NCI-H2196 treated with DMSO at 0.1 percent for 48 hours (cell line): Measurements from ENCODE around the gene UQCRFS1.
"Not testable (repeated sequence)": the region's sequence is repeated elsewhere in the genome, so short reads cannot be mapped to it uniquely, and the experiment has no call there.

Source experiments
- DNase-seq: peaks from one replicate; lab custom pipeline; 2025; ENCODE audit not compliant: unreplicated experiment; lab: John Stamatoyannopoulos, UW

The UQCRFS1 gene

DNA sequence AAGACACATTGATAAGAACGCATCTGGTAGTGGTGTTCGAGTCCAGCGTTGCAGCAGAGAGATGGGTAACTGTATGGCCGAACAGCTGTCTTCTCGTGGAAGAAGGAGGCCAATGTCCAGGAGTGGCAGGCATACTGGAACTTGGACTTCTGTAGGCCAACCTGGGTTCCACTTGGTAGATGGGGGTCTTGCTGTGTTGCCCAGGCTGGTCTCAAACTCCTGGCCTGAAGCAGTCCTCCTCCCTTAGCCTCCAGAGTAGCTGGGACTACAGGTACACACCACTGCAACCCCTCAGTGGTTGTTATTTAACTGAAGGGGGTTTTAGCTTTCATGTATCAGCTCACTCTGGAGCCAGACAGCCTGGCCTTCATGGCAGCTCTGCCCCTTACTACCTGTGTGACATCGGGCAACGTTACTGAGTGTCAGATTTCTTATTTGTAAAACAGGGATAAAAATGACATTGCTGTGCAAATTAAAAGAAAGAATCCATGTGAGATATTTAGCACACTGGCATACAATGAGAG, 2.4 kb upstream of the UQCRFS1 start:
- no peak for DNase-seq

DNA sequence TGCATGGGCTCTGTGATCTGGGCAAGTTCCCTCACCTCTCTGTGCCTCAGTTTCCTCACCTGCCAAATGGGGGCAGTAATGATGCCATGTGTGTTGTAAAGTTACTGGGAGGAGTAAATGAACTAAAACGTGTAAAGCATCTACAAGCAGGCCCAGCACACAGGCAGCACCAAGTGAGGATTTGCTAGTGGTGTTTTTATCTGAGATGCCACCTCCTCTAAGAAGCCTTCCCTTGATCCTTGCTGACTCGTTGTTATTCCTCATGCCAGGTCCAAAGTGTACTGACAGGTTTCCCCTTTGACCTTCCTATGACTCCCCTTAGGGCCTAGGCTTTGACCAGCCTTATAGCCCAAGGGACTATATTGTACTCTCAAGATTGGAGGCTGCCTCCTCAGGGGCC, 1.5 kb upstream of the UQCRFS1 start:
- no peak for DNase-seq

DNA sequence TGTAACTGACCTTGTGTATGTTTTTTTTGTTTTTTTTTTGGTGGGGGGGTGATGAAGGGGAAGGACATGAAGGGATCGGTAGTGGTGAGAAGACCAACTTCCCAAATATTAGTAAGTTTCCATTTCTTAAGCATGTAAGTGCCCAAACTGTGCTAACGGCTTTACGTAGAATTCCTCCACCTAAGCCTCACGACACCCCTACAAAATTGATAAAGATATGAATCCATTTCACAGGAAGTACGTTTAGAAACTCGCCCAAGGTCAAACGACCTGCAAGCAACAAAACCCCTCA, 649 bp downstream of the UQCRFS1 start:
- DNase-seq, result no peak

DNA sequence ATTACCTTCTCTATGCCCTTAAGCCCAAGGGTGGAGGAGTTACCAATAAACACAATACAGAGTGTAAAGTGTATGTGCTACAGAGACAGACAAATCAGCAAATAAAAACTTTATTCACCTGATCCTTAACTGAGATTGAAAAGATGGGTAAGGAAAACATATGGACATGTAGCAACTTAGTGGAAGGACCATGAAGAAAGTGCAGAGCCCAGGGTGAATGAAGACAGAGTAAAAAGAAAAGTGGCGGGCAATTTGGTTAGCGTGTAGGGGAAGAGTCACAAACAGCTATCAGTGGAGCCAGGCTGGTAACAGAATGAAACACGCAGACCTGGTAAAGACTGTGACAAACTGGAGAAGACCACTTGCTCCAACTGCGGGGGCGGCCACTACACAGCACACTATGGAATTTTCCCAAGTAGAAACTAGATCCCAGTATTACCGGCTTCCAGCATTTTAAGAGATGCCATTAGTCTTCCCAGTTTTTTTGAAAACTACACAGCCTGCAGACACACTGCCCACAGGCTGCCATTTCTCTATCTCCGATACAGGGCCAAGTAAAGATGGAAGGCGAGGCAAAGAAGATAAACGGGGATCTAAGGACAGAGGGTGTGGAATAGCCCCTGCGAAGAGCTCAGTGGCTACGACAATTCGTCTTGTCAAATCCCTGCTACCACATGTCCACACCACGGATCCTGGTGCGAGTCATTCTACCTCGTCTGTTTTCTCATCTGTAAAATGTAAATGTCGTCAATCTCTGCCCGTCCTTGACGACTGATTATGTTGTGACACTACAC, 1.2 kb downstream of the UQCRFS1 start:
- DNase-seq, result no peak

DNA sequence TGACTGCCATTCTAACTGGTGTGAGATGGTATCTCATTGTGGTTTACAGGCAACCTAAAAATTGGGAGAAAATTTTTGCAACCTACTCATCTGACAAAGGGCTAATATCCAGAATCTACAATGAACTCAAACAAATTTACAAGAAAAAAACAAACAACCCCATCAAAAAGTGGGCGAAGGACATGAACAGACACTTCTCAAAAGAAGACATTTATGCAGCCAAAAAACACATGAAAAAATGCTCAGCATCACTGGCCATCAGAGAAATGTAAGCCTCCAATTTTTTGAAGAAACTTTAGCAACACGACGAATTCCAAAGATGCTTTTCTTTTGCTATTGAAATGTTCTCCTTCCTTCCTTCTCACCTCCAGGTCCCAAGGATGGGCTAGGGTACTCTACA, 1.9 kb downstream of the UQCRFS1 start:
- DNase-seq, result not testable (repeated sequence)

DNA sequence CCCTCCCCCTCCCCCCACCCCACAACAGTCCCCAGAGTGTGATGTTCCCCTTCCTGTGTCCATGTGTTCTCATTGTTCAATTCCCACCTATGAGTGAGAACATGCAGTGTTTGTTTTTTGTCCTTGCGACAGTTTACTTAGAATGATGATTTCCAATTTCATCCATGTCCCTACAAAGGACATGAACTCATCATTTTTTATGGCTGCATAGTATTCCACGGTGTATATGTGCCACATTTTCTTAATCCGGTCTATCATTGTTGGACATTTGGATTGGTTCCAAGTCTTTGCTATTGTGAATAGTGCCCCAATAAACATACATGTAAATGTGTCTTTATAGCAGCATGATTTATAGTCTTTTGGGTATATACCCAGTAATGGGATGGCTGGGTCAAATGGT, 2.4 kb downstream of the UQCRFS1 start:
- not testable (repeated sequence) for DNase-seq

DNA sequence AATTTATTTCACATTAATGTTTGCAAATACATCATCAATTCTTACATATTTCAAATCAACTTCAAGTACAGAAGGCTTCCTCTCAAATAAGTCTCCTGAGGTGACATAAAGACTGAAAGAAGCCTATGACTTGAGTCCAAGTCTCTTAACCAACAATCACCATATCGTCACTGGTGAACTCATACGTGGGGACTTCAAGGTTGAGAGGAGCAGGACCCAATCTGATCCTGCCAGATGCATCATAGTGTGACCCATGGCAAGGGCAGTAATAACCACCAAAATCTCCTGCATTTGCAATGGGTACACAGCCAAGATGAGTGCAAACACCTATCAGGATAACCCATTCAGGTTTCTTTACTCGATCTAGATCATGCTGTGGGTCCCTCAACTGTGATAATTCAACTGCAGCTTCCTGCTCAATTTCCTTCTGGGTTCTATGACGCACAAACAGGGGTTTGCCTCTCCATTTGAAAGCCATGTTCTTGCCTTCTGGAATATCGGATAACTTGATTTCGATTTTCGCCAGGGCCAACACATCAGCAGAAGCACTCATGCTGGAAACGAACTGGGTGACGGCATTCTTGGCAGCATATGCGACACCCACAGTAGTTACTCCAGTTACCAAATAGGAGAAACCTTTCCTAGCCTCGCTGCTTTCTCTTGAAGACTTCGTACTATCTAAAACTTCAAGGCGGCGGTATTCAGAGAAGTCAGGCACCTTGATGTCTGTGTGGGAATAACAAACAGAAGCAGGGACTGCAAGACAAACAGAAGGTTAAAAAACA, 5.4 kb downstream of the UQCRFS1 start:
- not testable (repeated sequence) for DNase-seq

DNA sequence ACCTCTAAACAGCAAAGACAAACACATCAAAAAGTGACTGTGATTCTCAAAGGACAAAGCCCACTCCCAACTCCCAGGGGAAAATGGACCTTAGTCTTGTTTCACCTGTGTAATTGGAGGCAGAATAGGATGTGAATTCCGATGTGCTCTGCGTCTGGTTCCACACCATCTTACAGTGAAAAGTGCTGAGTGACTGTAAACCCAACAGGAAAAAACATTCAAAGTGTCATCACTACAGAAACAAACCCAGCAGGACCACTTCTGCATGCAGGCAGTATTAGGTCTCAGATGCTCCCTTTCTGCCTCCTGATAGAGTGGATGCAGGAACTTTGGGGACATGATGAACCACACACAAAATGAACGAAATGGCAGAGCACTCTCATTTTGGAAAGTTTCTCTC, 6.5 kb downstream of the UQCRFS1 start:
- DNase-seq, result no peak

DNA sequence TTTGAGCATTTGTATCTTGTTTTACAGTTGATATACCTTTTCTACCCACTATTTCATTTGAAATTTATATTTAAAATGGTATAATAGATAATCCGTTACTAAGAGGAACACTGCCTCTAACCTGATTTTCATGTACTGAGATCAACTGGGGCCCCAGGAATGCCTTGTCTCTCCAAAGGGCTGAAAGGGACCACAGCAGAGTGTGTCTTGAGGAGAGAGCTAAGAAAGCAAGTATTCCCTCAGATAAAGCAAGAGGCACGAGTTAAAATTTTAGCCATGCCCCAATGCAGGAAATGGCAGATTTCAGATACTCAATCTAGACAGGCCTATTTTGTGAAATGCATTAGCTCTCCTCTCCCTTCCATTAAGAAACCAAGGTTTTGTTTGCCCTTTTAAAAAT, 10.7 kb downstream of the UQCRFS1 start:
- no peak for DNase-seq

DNA sequence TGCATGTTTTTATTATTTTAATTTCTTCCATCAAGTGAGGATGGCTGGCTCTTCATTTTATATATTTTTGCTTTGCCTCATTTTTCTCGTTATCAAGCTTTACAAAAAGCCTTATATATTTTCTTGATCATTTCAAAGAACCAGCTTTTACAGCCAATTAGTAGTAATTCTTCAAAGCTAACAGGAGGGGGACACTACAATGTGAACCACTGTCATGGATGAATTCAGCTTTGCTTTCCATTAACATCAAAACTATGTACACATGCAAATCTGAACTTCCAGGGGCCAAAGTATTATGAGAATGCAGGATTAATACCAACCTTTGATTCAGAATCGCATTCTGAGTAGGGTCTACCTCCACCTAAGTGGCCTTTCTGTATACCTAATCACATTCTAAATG, 11.1 kb downstream of the UQCRFS1 start:
- DNase-seq, result no peak

DNA sequence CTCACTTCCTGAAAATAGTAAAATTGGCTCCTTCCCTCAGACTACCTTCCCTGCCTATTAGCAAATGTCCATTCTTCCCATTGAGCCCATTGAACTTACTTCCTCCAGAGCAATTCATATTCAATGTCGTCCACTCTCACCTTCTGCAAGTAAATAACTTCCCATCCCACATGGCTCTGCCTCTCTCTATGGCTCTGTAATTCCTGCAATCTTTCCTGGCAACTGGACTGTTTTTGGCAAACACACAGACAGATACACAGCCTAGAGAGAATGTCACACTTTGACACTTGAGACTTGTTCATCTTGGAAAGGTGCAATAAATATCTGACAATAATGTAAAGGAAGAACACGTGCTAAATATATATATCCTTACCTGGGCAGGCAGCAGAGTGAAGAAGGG, 18.3 kb downstream of the UQCRFS1 start:
- no peak for DNase-seq

DNA sequence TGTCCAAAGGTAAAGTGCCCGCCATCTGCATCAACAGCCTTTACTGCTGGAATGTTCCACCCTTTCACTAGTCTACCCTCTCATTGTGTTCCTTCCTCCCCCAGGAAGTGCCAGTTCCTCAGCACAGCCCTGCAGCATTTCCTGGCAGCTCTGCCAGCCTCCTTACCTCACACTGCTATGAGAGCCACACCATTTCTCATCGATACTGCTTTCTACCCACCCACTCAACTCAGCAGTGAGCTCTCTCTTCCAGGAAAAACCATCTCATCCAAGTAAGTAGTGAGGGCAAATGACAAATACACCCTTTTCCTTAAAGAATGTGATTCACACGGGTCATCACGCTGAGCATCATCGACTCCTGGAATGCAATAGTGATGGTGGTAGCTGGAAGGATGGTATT, 19.8 kb downstream of the UQCRFS1 start:
- no peak for DNase-seq

DNA sequence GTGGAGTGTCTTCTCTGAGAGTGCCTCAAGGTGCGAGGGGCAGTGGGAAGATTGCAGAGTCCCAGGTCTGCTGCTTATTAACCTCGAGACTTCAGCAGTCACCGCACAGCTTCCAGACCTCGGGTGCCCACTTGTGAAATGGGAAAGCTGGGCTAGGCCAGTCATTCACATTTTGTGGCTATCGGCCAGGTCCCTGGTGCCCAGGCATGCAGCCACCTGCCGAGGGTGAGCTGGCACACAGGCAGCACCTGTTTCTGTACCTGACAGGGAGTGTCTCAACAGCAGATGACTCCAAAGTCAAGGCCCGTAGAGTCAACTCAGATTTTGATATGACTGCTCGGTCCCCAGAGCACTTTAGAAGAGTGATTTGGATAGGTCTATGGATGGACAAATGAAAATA, 21.9 kb downstream of the UQCRFS1 start:
- no peak for DNase-seq

DNA sequence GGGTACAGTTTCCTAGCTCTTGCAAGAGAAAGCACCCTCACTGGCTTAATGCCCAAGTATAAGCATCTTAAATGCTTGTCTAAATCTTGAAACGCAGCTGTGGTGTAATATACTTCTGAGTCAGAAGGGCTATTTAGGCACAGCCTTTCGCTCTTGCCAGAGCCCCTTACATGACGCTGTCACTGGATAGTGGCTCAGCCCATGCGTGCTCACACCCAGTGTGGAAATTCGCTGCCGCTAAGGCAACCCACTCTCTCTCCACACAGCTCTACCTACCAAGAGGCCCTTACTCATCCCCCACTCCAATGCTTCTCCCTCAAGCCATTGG, 24.0 kb downstream of the UQCRFS1 start:
- DNase-seq, result no peak

DNA sequence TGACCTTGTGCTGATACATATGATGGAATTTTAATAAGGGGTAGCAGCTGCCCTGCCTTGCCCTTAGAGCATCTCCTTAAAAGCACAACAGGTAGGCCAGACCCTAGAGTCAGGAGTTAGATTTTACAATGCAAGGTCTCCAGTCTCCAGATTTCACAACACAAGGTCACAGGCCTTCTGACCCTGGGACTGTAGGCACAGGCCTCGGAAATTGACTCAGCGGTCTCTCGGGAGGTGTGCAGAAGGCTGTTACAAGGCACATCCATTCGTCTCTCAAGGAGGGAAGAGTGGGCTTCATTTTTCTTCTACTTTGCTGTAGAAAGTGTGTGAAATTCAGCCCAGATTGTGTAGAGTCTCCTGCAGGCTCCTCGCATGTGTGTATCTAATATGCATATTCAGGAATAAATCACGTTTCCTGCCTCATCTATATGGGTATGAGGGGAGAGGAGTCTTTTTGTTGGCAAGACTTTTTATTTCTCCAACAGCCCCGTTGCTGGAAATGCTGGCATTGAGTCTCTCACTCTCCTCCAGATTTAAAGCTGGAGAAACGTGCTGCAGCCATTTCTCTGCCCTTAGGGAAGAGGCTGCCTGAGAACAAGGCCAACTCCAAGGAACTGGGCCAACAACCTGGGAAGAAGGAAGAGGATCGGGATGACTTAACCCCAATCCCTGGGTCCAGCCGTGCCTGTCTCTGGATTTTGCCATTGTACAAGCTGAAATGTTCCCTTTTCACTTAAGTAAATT, 24.5 kb downstream of the UQCRFS1 start:
- DNase-seq, result no peak

DNA sequence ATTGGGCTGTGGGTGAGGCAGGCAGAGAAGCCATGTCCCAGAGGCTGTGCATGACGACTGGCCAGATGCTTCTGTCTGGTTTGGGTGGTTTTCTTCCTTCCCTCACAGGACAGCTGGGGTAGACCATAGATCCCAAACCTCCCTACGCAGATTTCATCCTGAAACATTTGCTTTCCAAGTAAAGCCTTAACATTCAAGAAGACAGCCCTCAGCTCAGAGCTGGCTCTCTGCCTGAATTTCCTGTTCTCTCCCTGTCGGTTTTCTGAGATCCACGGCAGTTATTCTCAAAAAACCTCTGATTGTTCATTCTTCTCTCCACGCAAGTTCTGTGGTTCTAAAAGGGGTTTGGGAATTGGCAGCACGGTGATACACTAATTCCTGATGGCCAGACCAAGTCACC, 25.3 kb downstream of the UQCRFS1 start:
- DNase-seq, result no peak

DNA sequence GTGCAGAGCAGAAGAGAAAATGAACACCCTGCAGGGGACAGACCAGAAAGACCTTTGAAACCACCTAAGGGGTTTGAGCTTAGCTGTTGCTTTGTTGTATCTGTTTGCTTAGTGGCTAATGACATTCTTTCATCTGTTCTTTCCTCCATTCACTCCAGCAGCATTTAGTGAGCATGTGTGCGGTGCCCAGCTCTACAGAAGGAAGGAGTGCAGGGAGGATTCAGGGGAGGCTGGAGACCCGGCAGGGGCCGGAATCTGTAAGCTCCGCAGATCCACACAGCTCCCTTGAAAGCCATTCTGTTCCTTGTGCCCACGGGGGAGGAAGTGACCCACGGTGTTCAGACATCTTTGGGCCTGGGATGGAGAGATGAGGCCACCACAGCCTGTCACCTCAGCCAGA, 27.5 kb downstream of the UQCRFS1 start:
- no peak for DNase-seq

DNA sequence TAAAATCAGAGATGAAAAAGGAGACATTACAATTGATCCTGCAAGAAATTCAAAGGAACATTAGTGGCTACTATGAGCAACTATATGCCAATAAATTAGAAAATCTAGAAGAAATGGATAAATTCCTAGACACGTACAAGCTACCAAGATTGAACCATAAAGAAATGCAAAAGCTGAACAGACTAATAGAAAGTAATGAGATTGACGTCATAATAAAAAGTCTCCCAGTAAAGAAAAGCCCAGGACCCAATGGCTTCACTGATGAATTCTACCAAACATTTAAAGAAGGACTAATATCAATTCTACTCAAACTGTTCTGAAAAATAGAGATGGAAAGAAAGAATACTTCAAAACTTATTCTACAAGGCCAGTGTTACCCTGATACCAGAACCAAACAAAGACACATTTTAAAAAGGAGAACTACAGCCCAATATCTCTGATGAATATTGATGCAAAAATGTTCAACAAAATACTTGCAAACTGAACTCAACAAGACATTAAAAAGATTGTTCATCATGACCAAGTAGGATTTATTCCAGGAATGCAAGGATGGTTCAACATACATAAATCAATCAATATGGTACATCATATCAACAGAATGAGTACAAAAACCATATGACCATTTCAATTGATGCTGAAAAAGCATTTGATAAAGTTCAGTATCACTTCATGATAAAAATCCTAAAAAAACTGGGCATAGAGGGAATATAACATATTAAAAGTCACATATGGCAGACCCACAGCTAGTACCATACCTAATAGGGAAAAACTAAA, 35.8 kb downstream of the UQCRFS1 start:
- DNase-seq, result no peak

DNA sequence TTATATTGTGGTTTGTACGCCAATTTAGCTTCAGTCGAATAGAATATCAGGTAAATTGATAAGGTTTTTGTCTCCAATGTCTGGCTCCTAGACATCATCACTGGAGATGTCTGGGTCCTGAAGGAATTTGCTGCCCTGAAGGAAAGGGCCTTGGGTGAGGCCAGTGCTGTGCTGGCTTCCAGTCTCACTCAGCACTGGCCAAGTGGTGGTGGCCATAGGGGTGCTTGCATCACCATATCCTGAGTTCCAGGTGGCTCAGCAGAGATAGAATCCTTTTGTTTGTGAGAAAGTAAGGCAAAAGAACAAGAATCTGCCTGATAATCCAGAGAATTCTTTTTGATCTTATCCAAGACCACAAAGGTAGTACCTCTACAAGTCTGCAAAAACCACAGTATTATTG, 39.1 kb downstream of the UQCRFS1 start:
- no peak for DNase-seq

DNA sequence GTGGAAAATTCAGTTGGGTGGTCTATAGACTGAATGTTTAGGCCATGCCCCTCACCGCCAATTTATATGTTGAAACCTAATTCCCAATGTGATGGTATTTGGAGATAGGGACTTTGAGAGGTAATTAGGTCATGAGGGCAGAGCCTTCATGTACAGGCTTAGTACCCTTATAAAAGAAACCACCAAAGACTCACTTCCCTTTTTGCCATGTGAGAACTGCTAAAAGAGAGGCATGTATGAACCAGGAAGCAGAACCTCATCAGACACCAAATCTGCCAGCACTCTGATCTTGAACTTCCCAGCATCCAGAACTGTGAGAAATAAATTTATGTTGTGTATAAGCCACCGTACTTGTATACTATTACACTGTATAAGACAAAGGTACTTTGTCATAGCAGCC, 40.6 kb downstream of the UQCRFS1 start:
- no peak for DNase-seq

DNA sequence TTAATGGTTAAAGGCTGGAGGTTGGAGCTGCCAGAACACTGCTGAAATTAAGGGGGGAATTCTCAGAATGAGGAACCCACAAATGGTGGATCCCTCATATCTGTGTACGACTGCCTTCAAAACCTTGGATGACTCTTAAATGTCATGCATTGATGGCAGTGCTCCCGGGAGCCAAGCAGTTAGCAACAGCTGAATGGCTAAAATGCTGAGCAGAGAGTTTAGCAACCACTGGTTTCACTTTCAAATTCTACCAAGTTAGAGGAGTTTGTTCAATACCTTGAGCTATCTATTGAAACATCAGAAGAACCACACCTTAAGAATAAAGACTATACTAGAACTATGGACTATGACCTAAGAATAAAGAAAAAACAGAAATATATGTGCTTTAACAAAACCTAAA, 41.4 kb downstream of the UQCRFS1 start:
- no peak for DNase-seq
